Measurements from ENCODE around the gene SH3BP1. TPM values are rescaled to one million over a fixed set of nuclear protein-coding genes. Genes with fewer than 3 reads are reported as not detected.

The SH3BP1 gene
- total RNA-seq, 1 experiment from 2014 or later, result 60.5 TPM

GRCh38 chr22:37621352-37621860 lies 18.1 kb upstream of the SH3BP1 start:
- no peaks in the 10 kb centered on the region for H3K9me3 ChIP-seq (ENCODE audit: insufficient read depth, low read depth)
- TF ChIP-seq CTCF (conservative IDR thresholded peaks at IDR 0.05), result no peak
- TF ChIP-seq EZH2 (IDR thresholded peaks at IDR 0.05; ENCODE audit: low read depth), result no peak
- POLR2A ChIA-PET (ENCODE audit: unreplicated experiment), result no interaction called here
- no peaks in the 10 kb centered on the region for H3K4me1 ChIP-seq (replicated peaks; ENCODE audit: insufficient read depth)
- H3K4me3 ChIP-seq, result no peak overlapping the region
- no peak overlapping the region for H2AFZ ChIP-seq
- H3K4me2 ChIP-seq, result no peak overlapping the region
- peaks cover 57% of the 10 kb centered on the region for H3K36me3 ChIP-seq (ENCODE audit: low read depth)
- H3K9me2 ChIP-seq (ENCODE audit: insufficient read depth), result no peaks in the 10 kb centered on the region
- no peak overlapping the region for H3K27ac ChIP-seq
- peaks cover 22% of the 10 kb centered on the region for H4K20me1 ChIP-seq (ENCODE audit: insufficient read depth)
- DNase-seq, result no peak
- intact Hi-C loops (cut with micrococcal nuclease; ENCODE audit: unreplicated experiment), result loop anchor here (5.0 kb wide), 1 partner anchor 171 kb away; no protein-coding TSS in a partner anchor
- no peaks in the 10 kb centered on the region for H3K27me3 ChIP-seq (ENCODE audit: insufficient read depth, low read depth)
- CTCF ChIA-PET, result interaction anchor here (0.7 to 1.3 kb wide), 3 partner anchors 60 to 522 kb away, joined by 3 to 9 read pairs (median 3); no protein-coding TSS in a partner anchor
- H3K79me2 ChIP-seq (ENCODE audit: low read depth), result no peaks in the 10 kb centered on the region
- no TSS peak for BruUV-seq (replicated peaks)
- H3F3A ChIP-seq (ENCODE audit: insufficient read depth, low read depth), result peaks cover 27% of the 10 kb centered on the region

GRCh38 chr22:37623075-37624016 lies 16.1 kb upstream of the SH3BP1 start:
- POLR2A ChIA-PET (ENCODE audit: unreplicated experiment), result no interaction called here
- TF ChIP-seq EZH2 (IDR thresholded peaks at IDR 0.05; ENCODE audit: low read depth), result no peak
- peak; percentile 99 for TF ChIP-seq CTCF (conservative IDR thresholded peaks at IDR 0.05)
- H3K36me3 ChIP-seq (ENCODE audit: low read depth), result peaks cover 39% of the 10 kb centered on the region
- H3K9me2 ChIP-seq (ENCODE audit: insufficient read depth), result no peaks in the 10 kb centered on the region
- CTCF ChIA-PET, result interaction anchor here (0.6 kb wide), 1 partner anchor 136 kb away, joined by 4 read pairs; no protein-coding TSS in a partner anchor
- no peaks in the 10 kb centered on the region for H3K4me1 ChIP-seq (replicated peaks; ENCODE audit: insufficient read depth)
- H4K20me1 ChIP-seq (ENCODE audit: insufficient read depth), result peaks cover 14% of the 10 kb centered on the region
- H3K4me2 ChIP-seq, result no peak overlapping the region
- DNase-seq, result peak in 1 of 2 experiments; percentile 69
- no peak overlapping the region for H2AFZ ChIP-seq
- no peak overlapping the region for H3K27ac ChIP-seq
- H3K79me2 ChIP-seq (ENCODE audit: low read depth), result no peaks in the 10 kb centered on the region
- H3K9me3 ChIP-seq (ENCODE audit: insufficient read depth, low read depth), result no peaks in the 10 kb centered on the region
- H3K4me3 ChIP-seq, result no peak overlapping the region
- H3K27me3 ChIP-seq (ENCODE audit: insufficient read depth, low read depth), result no peaks in the 10 kb centered on the region
- intact Hi-C loops (cut with micrococcal nuclease; ENCODE audit: unreplicated experiment), result loop anchor here (5.0 kb wide), 1 partner anchor 169 kb away; no protein-coding TSS in a partner anchor
- BruUV-seq (replicated peaks), result no TSS peak
- H3F3A ChIP-seq (ENCODE audit: insufficient read depth, low read depth), result peaks cover 29% of the 10 kb centered on the region

- Histone ChIP-seq H2AFZ (no peak overlapping the region), H3K36me3 (ENCODE audit: low read depth) (peaks cover 33% of the 10 kb centered on the region), H3K9me2 (ENCODE audit: insufficient read depth) (no peaks in the 10 kb centered on the region), H4K20me1 (ENCODE audit: insufficient read depth) (peaks cover 13% of the 10 kb centered on the region), H3K27ac (no peak overlapping the region), H3K4me1 (replicated peaks; ENCODE audit: insufficient read depth) (no peaks in the 10 kb centered on the region), H3K27me3 (ENCODE audit: insufficient read depth, low read depth) (no peaks in the 10 kb centered on the region), H3K4me2 (no peak overlapping the region), H3K9me3 (ENCODE audit: insufficient read depth, low read depth) (no peaks in the 10 kb centered on the region), H3K79me2 (ENCODE audit: low read depth) (no peaks in the 10 kb centered on the region), H3F3A (ENCODE audit: insufficient read depth, low read depth) (peaks cover 33% of the 10 kb centered on the region), H3K4me3 (no peak overlapping the region)
- no TSS peak for BruUV-seq (replicated peaks)
- no peak for DNase-seq
- CTCF ChIA-PET, result interaction anchor here (0.6 kb wide), 1 partner anchor 137 kb away, joined by 4 read pairs; no protein-coding TSS in a partner anchor
- POLR2A ChIA-PET (ENCODE audit: unreplicated experiment), result no interaction called here
- intact Hi-C loops (cut with micrococcal nuclease; ENCODE audit: unreplicated experiment), result loop anchor here (5.0 kb wide), 1 partner anchor 168 kb away; no protein-coding TSS in a partner anchor
- no peak for TF ChIP-seq EZH2 (IDR thresholded peaks at IDR 0.05; ENCODE audit: low read depth)
- TF ChIP-seq CTCF (conservative IDR thresholded peaks at IDR 0.05), result no peak
Observed at GRCh38 chr22:37624017-37624365, 15.5 kb upstream of the SH3BP1 start.

All from PC-9 (cell line).